Dermis blood vessel endothelial cell (primary cell): Measurements from ENCODE around the gene VSTM2L. TPM values are rescaled to one million over a fixed set of nuclear protein-coding genes. Genes with fewer than 3 reads are reported as not detected.
"Not testable (repeated sequence)": the region's sequence is repeated elsewhere in the genome, so short reads cannot be mapped to it uniquely, and the experiment has no call there.

ENCODE experiments used
- DNase-seq: peaks from one replicate; pipeline ENCODE4 v3.0.0; 2010
- total RNA-seq: library from RNA; depleted of rRNA; stranded (reverse); fragments of >200 nt; gene quantifications from 2 replicates; pipeline ENCODE4 v1.2.3, GENCODE V29; 2014

The VSTM2L gene, protein sequence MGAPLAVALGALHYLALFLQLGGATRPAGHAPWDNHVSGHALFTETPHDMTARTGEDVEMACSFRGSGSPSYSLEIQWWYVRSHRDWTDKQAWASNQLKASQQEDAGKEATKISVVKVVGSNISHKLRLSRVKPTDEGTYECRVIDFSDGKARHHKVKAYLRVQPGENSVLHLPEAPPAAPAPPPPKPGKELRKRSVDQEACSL
- 0.51 TPM in 1 of 2 replicates, not detected in the other for total RNA-seq

DNA sequence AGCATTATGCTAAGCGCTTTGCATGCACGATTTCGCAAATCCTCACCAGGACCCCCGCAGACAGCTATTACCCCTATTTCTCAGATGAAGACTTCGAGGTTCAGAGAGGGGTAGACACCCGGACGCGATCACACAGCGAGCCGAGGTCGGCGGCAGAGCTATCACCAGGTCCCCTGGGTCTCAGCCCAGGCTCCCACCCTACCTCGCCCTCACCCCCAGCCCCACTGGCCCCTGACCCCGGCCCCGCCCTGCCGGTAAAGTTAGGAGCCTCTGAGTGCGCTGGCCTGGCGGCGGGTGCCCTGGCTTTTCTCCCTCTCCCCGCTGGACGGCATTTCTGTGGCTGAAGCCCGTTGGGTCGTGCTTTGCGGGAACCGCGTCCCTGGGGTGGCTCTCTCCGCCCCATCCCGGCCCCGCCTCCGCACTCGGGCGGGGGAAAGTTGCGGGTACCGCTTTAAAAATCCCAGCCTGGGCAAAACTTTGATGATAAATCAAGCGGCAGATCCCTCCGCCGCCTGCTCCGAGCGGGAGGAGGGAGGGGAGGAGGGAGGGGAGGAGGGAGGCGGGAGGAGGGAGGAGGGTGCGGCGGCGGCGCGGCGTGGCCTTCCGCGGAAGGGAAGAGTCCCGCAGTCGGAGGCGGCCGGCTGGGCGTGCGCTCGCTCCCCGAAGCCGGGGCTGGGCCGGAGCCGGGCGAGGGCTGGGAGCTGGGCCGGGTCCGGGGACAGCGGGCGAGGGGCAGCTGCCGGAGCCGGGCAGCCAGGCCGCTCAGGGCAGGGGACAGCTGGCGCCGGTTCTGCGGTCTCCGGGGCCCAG, at the start of gene VSTM2L:
TSS of gene VSTM2L (plus strand) at position 624 of the 810 bp plus-strand sequence. CDS start 224 bp downstream, outside the sequence.
- peak; percentile 42 for DNase-seq

DNA sequence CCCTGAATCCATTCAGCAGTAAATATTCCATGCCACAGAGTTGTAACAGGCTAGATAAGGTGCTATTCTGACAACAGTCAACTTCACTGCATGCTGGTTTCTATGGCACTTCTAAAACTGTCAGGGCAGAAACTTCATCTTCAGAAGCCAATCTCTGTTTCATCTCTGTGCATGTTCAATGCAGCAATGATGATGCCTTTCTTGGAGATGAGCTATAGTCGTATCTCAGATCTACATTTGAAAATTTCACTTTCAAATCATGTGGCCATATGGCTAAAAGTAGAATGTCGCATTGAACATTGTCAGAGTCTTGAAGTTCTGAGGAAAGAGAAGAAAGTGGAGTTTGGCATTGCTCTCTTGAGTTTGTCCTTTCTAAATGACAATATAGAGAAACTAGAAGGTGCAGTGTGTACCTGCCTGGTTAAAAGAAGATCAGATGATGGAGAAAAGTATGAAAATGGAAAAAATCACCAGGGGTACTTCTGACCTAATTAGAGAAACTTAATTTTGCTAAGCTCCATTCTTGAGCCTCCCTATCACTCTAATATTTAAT, 49.0 kb upstream of the VSTM2L start:
- no peak for DNase-seq

DNA sequence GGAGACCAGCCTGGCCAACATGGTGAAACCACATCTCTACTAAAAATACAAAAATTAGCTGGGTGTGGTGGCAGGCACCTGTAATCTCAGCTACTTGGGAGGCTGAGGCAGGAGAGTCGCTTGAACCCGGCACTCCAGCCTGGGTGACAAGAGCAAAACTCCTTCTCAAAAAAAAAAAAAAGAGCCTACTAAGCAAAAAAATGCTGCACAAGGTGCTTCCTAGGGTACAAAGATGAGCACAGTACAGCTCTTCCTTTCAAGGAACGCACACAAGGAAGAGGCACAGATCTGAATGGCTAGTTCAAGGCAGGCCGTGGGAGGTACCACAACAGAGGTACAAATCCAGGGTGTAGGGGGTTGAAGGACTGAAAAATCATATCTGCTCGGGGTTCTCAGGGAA, 46.9 kb upstream of the VSTM2L start:
- not testable (repeated sequence) for DNase-seq

DNA sequence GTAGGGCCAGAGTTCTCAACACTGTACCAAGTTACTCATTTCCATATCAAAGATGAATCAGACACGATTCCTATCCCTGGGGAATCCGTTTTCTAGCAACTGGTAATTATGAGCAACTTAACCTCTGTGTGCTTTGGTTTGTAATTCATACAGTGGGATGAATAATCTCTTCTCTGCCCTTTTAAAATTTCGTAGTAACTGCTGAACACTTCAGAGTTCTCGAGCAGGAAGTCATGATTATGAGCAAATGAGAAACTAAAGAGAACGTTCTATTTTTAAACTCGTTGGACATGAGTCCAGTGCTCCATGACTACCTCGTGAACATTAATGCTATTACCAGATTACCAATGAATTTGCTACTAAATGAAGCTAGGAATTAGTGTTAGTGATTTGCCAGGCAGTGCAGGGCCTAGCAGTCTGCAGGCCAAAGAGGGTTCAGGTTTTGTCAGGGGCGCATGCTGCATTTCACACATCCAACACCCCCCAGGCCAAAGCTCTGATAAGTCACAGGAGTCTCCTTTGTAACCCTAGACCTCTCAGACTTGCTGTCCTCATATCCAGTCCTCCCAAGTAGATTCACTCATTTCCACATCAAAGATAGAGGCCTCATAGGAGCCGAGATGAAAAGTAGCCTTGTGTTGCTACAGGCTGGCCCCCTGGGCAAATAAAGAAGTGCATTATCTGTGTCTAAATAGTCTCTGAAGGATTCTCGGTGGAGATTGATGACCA, 45.8 kb upstream of the VSTM2L start:
- peak; percentile 14 for DNase-seq

DNA sequence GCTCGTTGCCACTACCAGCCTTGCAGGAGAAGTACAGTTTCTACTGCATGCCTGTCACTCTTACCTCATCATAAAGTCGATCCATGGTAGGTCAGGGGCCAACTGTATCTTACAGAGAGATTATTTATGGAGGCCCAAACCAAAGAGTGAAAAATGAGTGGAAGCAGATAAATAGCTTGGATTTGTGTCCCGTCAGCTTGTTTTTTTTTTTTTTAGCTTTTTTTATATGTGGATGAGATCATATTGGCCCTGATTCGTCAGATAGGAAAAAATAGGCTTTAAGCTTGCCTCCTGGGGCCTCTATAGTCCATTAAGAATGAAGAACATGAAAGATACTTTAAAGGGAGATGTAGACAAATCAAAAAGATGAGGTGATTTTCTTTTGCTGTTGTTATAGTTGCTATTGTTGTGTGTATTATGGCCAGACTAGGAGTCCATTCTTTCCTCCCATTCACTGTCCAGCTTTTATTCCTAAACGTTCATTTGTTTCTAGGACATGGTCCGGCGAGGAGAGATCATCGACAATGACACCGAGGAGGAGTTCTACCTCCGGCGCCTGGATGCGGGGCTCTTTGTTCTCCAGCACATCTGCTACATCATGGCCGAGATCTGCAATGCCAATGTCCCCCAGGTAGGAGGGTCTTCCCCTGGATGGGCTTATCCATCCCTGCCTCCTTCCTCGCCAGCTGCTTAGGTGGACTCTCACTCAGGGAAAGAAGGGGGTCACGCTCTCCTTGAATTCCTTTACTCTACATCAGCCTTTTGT, 43.3 kb upstream of the VSTM2L start:
- DNase-seq, result no peak

DNA sequence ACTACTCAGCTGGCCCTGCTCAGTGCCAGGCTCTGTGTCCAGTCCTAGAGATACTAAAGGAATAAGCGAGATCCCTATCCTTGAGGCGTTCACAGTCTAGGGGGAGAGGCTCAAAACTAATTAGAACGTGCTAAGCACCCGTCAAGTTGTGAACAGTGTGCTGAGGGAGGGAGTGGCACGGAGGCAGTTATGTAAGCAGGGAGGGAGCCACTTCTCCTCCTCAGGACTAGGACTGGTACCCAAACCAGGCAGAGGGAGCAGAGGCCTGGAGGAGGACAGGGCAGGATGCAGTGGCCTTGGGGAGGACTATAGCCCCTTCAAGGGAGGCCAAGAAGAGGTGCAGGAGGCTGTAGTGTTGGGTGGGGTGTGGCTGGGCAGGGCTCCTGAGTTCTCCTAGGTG, 39.6 kb upstream of the VSTM2L start:
- DNase-seq, result no peak

DNA sequence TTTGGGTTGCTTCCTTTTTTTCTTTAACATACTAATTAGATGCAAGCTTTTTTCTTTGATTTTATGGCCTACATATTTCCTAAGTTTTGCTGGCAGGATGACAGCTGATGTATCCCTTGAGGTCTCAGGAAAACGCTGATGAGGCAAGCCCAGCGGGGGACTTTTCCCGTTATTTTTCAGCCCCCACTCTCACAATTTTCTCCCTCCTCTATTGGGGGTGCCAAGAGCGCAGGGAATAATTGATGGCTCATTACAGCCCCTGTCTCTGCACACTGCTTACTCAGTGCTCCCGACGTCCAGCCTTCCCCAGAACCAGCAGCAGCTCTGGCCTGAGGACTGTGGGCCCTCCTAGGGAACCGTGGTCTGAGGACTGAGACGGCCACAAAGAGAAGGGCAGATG, 38.6 kb upstream of the VSTM2L start:
- DNase-seq, result no peak

DNA sequence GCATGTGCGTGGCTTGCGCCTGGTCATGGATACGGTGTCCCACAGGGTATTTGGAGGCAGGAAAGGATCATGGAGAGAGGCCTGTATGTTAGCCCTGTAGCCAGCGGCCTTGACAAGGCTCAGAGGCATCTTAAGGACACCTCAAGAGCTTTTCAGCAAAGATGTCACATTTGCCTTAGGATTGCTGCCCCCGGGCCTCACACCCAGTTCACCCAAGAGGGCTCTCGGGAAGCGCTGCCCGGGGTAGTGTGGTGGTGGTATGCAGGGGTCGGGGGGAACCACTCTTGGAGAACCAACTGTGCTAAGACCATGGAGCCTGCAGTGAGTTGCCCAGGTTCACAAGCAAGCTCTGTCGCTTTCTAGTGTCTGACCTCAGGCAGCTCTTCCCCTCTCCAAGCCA, 36.9 kb upstream of the VSTM2L start:
- no peak for DNase-seq

DNA sequence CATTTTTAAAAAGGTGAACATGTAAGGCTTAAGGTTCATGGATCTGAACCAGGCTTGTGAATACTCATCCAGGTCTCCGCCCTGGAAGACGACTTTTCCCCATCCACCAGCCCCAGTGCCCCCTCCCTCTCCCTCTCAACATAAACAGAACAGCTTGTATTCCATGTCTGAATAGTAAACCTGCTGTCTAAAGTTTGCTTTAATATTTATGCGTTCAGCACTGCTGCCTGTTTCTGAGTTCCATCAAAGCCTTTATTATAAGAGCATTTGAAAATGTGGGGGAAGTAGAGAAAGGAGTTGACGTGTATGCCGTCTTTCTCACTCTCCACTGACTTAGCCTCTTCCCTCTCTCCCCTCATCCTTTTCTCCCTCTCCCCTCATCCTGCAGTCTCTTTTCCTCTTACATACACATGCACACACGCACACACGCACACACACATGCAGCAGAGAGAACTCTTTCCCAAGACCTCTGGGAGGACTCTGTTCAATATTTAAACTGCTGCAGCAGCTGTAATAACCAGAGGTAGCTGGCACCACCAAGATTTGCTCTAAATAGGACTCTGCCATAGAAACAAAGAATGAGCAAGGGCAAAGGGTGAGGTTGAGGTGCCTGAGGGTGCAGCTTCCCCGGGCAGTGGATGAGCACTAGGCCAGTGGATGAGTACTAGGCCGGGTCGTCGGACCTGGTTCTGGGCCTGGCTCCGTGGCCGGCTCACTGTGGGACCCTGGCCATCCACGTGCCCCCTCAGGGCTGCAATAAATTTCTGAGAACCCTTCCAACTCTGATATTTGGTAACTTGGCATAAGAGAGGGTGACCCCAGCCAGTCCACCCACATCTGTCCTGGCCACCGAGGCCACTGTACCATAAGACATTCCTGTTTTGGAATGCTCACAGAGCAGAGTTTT, 35.4 kb upstream of the VSTM2L start:
- DNase-seq, result no peak

DNA sequence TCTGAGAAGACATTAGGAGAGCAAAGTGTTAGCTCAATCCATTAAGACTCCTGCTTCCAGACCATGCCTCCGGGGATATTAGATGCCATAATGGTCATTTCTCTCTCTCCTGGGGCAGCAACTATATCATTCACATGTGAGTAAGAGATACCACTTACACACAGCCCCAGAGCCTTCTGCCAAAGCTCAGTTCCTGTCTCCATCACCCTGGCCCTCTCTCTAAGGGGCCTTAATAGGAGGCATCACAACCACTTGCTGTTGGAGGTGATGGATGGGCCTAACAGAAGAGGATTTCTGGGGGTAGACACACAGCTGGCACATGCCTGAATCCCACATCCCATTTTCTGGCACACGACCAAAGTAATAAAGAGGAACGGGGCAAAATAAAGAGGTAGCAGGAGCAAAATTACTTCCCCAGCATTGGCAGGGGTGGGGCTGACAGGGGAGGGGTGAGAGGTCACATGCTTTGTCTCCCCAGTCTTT, 34.0 kb upstream of the VSTM2L start:
- DNase-seq, result no peak

DNA sequence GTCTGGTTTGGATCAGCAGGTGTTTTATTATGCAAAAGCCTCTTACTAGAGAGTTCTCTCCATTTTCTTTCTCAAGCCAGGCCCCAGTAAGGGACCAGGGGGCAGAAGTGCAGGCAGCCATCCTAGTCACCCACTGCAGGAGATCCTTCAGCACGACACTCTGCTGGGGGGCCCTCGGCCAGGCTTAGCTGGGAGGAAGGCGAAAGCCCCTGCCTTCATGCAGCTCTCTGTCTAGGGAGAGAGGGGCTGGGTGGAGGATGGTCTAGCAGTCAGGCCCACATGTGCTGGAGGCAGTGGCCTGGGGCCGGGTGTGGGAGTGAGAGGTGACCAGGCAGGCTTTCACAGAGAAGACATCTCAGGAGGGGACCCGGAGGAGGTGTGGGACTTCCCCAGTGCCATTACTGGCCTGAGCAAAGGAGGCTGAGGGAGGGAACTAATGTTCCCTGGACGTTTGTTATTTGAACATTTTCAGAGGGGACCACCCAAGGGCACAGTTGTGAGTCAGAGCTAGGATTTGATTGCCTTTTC, 33.5 kb upstream of the VSTM2L start:
- no peak for DNase-seq

DNA sequence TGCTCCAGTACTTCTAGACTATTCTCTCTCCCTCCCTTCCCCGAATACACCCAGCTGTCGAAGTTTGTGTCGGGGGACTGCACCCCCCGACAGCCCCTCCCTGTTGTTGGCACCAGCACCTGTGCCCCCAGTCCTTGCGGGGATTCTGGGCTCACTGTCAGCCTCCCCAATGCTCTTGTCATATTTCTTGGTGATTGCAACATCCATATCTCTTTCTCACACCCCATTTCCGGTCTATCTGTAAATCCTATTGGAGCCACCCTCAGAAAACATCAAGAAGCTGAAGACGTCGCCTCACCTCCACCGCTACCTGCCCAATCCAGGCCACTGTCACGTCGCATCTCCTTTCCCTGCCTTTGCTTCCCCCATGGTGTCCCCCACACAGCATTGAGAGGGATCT, 32.6 kb upstream of the VSTM2L start:
- DNase-seq, result no peak

DNA sequence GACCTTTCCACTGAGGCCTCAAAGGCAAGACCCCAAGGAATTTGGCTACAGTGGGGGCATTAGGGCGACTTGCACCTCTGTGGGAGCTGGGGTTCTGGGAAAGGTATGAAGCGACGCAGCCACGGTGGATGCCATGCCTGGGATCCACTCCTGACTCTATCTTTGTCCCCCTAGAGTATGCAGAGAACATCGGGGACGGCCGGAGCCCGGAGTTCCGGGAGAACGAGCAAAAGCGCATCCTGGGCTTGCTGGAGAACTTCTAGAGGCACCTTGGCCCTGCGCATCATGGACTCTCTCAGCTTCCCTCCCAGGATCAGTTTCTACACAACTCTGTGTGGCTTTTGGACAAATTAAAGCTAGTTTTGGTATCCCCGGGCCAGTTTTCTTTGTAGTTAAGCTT, 31.2 kb upstream of the VSTM2L start:
- no peak for DNase-seq

DNA sequence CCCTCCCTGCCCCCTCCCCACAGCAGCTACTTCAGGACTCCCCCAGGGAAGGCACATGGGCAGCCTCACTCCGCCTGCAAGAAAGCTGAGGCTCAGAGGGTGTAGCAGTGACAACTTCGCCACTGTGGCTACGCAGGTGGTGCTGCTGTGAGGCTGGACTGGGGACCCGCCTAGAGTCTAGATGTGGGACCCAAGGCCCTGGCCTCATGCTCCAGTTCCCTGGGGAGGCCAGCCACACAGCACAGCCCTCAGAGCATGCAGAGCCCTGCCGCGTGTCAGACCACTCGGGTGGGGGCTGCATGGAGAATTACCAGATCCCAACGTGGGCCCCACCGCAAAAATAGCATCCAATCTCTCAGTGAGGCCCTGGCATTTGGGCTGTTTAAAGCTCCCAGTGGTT, 30.8 kb upstream of the VSTM2L start:
- no peak for DNase-seq

DNA sequence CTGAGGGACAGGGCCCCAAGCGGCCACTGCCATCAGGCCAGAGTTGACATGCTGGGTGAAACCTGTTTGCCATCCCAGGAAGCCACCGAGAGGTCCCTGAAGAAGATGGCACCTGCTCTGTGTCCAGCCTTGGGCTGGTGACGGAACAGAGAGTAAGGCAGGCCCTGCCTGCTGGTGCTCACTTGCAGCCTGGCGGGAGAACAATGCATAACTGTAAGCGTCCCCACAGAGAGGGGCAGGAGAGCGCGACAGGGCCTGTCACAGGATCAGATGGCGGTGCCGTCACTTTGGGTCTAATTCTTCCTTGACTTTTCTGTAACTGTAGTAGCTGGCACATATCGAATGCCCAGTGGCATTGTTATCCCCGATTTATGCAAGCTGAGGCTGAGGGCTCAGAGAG, 29.0 kb upstream of the VSTM2L start:
- no peak for DNase-seq

DNA sequence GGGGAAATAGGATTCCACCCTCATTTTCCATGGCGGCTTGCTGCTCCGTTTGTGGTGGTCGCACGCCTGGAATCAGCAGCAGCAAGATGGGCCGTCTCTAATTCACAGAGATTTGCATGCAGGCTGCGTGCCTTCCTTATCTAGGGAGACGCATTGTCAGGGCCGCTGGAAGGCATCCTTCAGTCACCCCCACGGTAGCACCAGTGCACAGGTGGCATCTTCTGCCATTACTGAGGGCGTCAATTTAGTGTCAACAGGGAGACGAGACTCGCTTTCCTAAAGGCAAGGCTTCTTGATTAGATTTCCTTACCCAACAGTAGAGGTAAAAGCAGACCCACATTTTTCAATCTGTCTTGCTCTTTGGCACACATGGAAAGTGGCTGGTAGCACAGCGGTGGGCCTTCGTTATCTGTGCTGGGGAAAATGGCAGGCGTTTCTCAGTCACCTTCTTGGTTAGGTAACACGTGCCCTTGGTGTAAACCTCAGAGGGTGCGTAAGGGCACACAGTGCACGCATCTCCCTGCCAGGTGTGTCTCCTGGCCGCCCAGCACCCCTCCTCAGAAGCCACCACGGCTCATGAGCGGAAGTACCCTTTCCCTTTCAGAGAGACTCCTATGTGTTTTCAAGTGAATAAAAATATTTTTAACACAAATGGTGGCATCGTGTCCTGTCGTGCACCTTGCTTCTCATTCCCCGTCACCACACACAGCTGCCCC, 27.3 kb upstream of the VSTM2L start:
- DNase-seq, result no peak

DNA sequence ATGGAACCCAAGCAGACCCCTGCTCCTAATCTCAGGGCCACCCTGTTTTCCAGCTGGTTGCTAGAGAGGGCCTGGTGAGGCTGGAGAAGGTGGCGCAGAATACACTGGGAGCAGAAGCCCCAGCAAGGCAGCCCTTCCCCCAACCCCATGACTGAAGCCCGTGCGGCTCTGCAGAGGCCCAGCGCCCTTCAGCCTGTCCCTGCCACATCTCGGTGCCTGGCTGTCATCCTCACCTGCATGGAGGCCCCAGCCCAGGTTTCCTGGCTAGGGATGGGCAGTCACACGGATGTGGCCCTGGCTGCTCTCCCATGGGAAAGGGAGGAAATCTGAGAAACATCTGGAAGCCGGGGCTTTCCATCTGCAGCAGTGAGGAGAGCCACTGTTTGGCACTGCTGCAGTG, 26.1 kb upstream of the VSTM2L start:
- no peak for DNase-seq

DNA sequence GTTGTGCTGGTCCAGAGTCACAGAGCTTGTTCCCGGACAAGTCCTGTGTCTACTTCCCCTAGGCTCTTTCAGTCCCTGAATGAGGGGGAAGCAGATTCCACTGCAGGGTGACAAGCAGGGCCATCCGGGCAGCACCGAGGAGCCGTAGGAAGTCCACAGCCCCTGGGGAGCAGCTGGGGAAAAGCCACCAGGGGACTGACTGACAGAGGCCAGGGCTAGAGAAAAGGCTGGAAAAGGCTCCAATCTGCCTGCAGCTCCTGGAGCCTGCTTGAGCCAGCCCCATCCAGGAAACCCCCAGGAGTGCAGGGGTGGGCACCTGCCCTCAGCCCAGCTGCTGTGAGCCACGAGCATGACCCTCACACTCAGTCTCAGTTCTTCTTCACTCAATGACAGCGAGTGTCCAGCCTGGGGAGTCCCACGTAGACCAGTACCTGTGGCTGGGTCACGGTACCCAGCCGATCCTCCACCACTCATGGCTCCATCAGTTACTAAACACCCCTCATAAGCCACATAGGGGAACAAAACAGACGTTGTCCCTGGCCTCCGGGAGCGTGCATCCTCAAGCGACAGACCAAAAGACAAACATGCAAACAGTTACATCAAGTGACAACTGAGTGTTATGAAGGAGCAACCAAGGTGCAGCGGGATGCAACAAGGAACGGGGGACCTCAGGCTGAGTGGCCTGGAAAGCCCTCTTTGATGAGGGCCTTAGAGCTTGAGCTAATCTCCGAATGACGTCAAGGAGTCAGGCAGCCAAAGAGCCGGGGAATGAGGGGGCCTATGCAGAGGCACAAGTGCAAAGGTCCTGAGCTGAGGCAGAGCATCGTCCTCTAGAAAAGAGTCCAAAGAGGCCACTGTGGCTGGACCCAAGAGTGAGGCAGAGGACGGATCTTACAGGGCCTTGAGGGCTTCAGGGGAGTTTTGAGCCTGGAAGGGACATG, 24.8 kb upstream of the VSTM2L start:
- DNase-seq, result no peak
